Lung (tissue), 13 donors: Measurements from ENCODE around the gene RPS6KA1. TPM values are rescaled to one million over a fixed set of nuclear protein-coding genes. Genes with fewer than 3 reads are reported as not detected.

ENCODE experiments used
- ATAC-seq: fragments of 200-7000 bp; cut with Tn5 transposase; one replicate; pipeline ENCODE4 v1.9.1; 2020; ENCODE audit warnings: moderate number of reproducible peaks; ENCODE audit not compliant: insufficient read depth, low FRiP score
- DNase-seq, 3 donors: peaks; one replicate each; pipeline ENCODE4 v3.0.0-alpha.2; 2013 to 2017
- H3K27ac ChIP-seq, 2 donors: one replicate each; pipeline ENCODE4 v1.5.1; 2013; ENCODE audit warnings: mild to moderate bottlenecking in 2 of 2, moderate library complexity in 2 of 2, control low read depth in 1 of 2, inconsistent platforms in 1 of 2, low read depth in 1 of 2, low read length in 1 of 2
- H3K27me3 ChIP-seq, 3 donors: one replicate each; pipeline ENCODE4 v1.5.1; 2013; ENCODE audit warnings: low read length in 2 of 3; ENCODE audit not compliant: control insufficient read depth in 3 of 3, insufficient read depth in 3 of 3
- H3K36me3 ChIP-seq, 4 donors: one replicate each; pipeline ENCODE4 v1.5.1; 2013; ENCODE audit warnings: low read length in 4 of 4, mild to moderate bottlenecking in 1 of 4, moderate library complexity in 1 of 4; ENCODE audit not compliant: control insufficient read depth in 4 of 4, insufficient read depth in 4 of 4
- H3K4me1 ChIP-seq, 5 donors: one replicate each; pipeline ENCODE4 v1.5.1; 2013; ENCODE audit warnings: low read length in 5 of 5, mild to moderate bottlenecking in 2 of 5, moderate library complexity in 1 of 5; ENCODE audit not compliant: control insufficient read depth in 5 of 5, insufficient read depth in 5 of 5
- H3K4me3 ChIP-seq: one replicate; pipeline ENCODE4 v1.5.1; 2013; ENCODE audit warnings: mild to moderate bottlenecking, control low read depth, moderate library complexity
- H3K9ac ChIP-seq, 2 donors: one replicate each; pipeline ENCODE4 v1.5.1; 2013; ENCODE audit warnings: low read length in 2 of 2, control low read depth in 1 of 2; ENCODE audit not compliant: insufficient read depth in 1 of 2
- H3K9me3 ChIP-seq, 4 donors: one replicate each; pipeline ENCODE4 v1.5.1; 2013; ENCODE audit warnings: low read length in 3 of 4, mild to moderate bottlenecking in 1 of 4, moderate library complexity in 1 of 4; ENCODE audit not compliant: control insufficient read depth in 4 of 4, insufficient read depth in 3 of 4
- WGBS, 2 donors: extraction: QIAGEN DNeasy Blood & Tissue Kit; methylation state at CpG; one replicate each; pipeline ENCODE4 v1.1.7; 2013; 5-methylcytosine and 5-hydroxymethylcytosine counted together
- polyA plus RNA-seq, 2 donors: library from polyadenylated mRNA; stranded (reverse); fragments of 200-250 nt; gene quantifications; one replicate each; pipeline ENCODE4 v1.2.1, GENCODE V29; 2013
- small RNA-seq: library from RNA; depleted of rRNA; stranded (forward); fragments of <200 nt; gene quantifications from one replicate; pipeline ENCODE3, GENCODE V24; 2014; ENCODE audit warnings: low replicate concordance
- total RNA-seq, 2 donors: library from RNA; depleted of rRNA in 1 of 2; stranded (reverse); fragments of >200 nt in 1 of 2; gene quantifications; one replicate each; pipeline ENCODE4 v1.2.1, GENCODE V29; 2014 to 2021
- TF ChIP-seq, protein P1 (sequence below): IDR thresholded peaks from 2 replicates; pipeline ENCODE4 v1.5.1; 2012; ENCODE audit warnings: mild to moderate bottlenecking; ENCODE audit errors: control extremely low read depth, extremely low read depth
- donor health status: control.
- donor health status: control.
- donor health status: Bipolar disorder and iron deficiency.
- donor health status: healthy.
- donor health status: DM: yes; HTN: yes; CAD: no.

RPS6KA1 gene
- total and polyA plus RNA-seq, 4 donors = 58.6 to 109 (median 81.7) TPM

DNA sequence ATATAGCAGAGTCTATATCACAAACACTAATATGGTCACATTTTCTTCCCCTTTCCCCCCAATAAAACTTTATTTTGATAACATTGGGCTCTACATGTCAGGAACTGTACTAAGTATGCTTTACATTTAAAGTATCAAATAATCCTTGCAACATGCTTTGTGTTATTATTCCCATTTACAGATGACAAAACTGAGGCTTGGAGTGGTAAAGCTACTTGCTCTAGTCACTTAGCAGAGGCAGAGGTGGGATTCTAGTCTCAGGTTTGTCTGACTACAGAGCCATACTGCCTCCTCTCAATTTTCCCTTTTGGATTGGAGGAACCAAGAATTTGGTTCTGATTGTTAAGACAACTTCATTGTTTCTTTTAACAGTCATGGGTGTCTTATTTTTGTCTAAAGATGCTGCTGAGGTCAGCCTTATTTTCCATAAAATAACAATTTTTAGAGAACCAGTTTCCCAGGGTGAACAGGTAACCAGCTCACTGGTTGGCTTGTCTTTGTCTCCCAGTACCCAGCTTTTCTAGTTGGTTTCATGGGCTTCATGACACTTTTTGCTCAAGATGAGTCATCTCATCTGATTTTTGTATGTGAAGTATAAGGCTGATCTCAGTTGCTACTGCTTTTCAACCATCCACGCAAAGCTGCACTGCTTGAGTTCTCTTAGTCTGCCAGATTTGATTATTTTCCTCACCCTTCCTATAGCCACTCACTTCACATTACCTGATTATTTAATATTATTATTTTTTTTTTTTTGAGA, 85.3 kb downstream of the RPS6KA1 start:
- no peaks in the 10 kb centered on the region for H3K27me3 ChIP-seq
- WGBS, 2 donors = 100% methylated on average over 1 of the region's 1 CpG
- H3K9ac ChIP-seq = no peak overlapping the region
- ATAC-seq (no peak), DNase-seq (no peak)
- H3K36me3 ChIP-seq = no peaks in the 10 kb centered on the region
- H3K27ac ChIP-seq = no peak overlapping the region
- no peaks in the 10 kb centered on the region for H3K9me3 ChIP-seq
- no peak overlapping the region for H3K4me3 ChIP-seq
- TF ChIP-seq, protein P1, sequence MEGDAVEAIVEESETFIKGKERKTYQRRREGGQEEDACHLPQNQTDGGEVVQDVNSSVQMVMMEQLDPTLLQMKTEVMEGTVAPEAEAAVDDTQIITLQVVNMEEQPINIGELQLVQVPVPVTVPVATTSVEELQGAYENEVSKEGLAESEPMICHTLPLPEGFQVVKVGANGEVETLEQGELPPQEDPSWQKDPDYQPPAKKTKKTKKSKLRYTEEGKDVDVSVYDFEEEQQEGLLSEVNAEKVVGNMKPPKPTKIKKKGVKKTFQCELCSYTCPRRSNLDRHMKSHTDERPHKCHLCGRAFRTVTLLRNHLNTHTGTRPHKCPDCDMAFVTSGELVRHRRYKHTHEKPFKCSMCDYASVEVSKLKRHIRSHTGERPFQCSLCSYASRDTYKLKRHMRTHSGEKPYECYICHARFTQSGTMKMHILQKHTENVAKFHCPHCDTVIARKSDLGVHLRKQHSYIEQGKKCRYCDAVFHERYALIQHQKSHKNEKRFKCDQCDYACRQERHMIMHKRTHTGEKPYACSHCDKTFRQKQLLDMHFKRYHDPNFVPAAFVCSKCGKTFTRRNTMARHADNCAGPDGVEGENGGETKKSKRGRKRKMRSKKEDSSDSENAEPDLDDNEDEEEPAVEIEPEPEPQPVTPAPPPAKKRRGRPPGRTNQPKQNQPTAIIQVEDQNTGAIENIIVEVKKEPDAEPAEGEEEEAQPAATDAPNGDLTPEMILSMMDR = no peak
- H3K4me1 ChIP-seq = peaks cover 0 to 15% (median 5%) of the 10 kb centered on the region in 5 donors

DNA sequence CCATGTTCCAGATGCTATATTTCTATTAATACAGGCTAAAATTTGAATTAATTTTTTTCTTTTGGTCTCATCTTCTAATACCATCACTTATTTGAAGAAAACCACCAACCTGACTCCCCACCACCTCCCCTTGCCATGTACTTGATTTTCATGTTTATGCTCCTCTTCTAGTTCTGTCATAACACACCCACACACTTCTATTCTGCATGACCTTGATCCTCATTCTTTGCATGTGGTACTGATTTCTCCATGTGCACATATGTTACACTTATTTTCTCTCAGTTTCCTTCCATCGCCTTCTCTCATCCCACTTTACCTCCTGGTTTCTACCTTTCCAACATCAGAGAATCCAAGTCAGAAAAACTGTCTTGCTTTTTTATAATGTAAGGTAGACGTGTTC, 87.3 kb downstream of the RPS6KA1 start:
- TF ChIP-seq, protein P1 = no peak
- DNase-seq = no peak
- Histone ChIP-seq H3K27me3 (no peaks in the 10 kb centered on the region), H3K9me3 (no peaks in the 10 kb centered on the region), H3K4me3 (no peak overlapping the region), H3K27ac (no peak overlapping the region), H3K4me1 (peaks cover 0 to 18% (median 5%) of the 10 kb centered on the region in 5 donors), H3K9ac (no peak overlapping the region), H3K36me3 (no peaks in the 10 kb centered on the region)
- 89 to 91% methylated on average over 2 of the region's 2 CpGs for WGBS, 2 donors
- no peak for ATAC-seq

DNA sequence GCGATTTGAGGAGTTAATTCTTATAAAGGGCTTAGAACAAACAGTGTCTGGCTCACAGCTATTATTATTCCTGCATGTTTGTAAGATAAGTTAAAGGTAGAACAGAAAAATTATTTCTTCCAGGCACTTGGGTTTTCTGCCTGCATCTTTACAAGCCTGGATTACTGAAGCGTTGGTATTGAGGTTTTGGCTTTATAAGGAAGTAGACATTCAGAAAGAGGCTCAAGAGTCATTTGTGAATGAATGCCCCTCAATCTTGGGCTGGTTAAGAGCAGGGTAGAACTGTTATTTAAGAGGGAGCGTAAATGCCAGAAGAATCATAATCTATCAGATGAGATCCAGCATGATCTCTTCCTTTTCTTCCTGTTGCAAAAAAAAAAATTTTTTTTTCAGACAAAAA, 89.0 kb downstream of the RPS6KA1 start:
- Histone ChIP-seq H3K4me3 (no peak overlapping the region), H3K36me3 (no peaks in the 10 kb centered on the region), H3K4me1 (peaks cover 0 to 20% (median 5%) of the 10 kb centered on the region in 5 donors), H3K27ac (no peak overlapping the region), H3K27me3 (no peaks in the 10 kb centered on the region), H3K9ac (peak overlapping the region in 1 of 2 donors; percentile 24), H3K9me3 (no peaks in the 10 kb centered on the region)
- ATAC-seq (no peak), DNase-seq (peak in 2 of 3 donors; percentile 20 to 32)
- TF ChIP-seq, protein P1 = no peak
- WGBS, 2 donors = 63 to 68% methylated on average over 3 of the region's 3 CpGs

Small RNA genes lying within 50 kb of the gene (small RNA-seq; reads per million reads assigned to genes)
- gene MIR1976 (0.27 reads per million, percentile 28 among the genes with 10 or more reads in this experiment), gene RF00019 (not detected), gene RNU7-29P (not detected)

Other genes with a start within 250 kb of the RPS6KA1 start
- 100 to 1,000 TPM in 1 of 2 donors, 10 to 100 TPM in 1; 17.2 to 317 TPM for gene SH3BGRL3, start 249.7 kb upstream of the RPS6KA1 start, total RNA-seq
- gene SH3BGRL3, start 249.7 kb upstream of the RPS6KA1 start, polyA plus RNA-seq = 100 to 1,000 TPM; 349 to 437 TPM
- 10 to 100 TPM; 20.1 to 82.1 TPM for gene UBXN11, start 223.1 kb upstream of the RPS6KA1 start, total RNA-seq
- gene UBXN11, start 223.1 kb upstream of the RPS6KA1 start, polyA plus RNA-seq = 10 to 100 TPM; 43.2 to 66.6 TPM
- 100 to 1,000 TPM in 1 of 2 donors, 1 to 10 TPM in 1; 6.8 to 238 TPM for gene CD52, start 211.8 kb upstream of the RPS6KA1 start, total RNA-seq
- gene CD52, start 211.8 kb upstream of the RPS6KA1 start, polyA plus RNA-seq = 100 to 1,000 TPM; 402 to 600 TPM
- gene CRYBG2, start 175.6 kb upstream of the RPS6KA1 start, total RNA-seq = 1 to 10 TPM in 1 of 2 donors, under 1 TPM in 1; 0.37 to 3.8 TPM
- 1 to 10 TPM; 1.5 to 7.7 TPM for gene CRYBG2, start 175.6 kb upstream of the RPS6KA1 start, polyA plus RNA-seq
- gene ZNF683, start 157.0 kb upstream of the RPS6KA1 start, total RNA-seq = under 1 TPM in 1 of 2 donors, not detected in 1; 0.40 TPM
- under 1 TPM; 0.17 to 0.55 TPM for gene ZNF683, start 157.0 kb upstream of the RPS6KA1 start, polyA plus RNA-seq
- gene LIN28A, start 118.9 kb upstream of the RPS6KA1 start, total RNA-seq = under 1 TPM in 1 of 2 donors, not detected in 1; 0.80 TPM
- gene LIN28A, start 118.9 kb upstream of the RPS6KA1 start, polyA plus RNA-seq = not detected
- gene DHDDS, start 97.4 kb upstream of the RPS6KA1 start, total RNA-seq = 10 to 100 TPM; 29.1 to 57.4 TPM
- 10 to 100 TPM; 22.6 to 36.4 TPM for gene DHDDS, start 97.4 kb upstream of the RPS6KA1 start, polyA plus RNA-seq
- gene HMGN2, start 57.3 kb upstream of the RPS6KA1 start, total RNA-seq = 100 to 1,000 TPM; 329 to 374 TPM
- gene HMGN2, start 57.3 kb upstream of the RPS6KA1 start, polyA plus RNA-seq = 100 to 1,000 TPM; 452 to 580 TPM
- 100 to 1,000 TPM in 1 of 2 donors, 10 to 100 TPM in 1; 71.2 to 119 TPM for gene ARID1A, start 166.3 kb downstream of the RPS6KA1 start, total RNA-seq
- 10 to 100 TPM; 16.1 to 28.9 TPM for gene ARID1A, start 166.3 kb downstream of the RPS6KA1 start, polyA plus RNA-seq